AG09319 (cell line): ENCODE measurements around the gene PALLD.

Experiments used
- DNase-seq: peaks from one replicate; pipeline ENCODE4 v3.0.0-alpha.2; 2010; ENCODE audit warnings: low read depth; ENCODE audit errors: extremely low read depth
- TF ChIP-seq, protein P1 (sequence below): IDR thresholded peaks from 2 replicates; pipeline ENCODE4 v1.5.1; 2011; ENCODE audit warnings: low read depth, mild to moderate bottlenecking, inconsistent platforms, low read length, moderate library complexity

Gene PALLD

DNA sequence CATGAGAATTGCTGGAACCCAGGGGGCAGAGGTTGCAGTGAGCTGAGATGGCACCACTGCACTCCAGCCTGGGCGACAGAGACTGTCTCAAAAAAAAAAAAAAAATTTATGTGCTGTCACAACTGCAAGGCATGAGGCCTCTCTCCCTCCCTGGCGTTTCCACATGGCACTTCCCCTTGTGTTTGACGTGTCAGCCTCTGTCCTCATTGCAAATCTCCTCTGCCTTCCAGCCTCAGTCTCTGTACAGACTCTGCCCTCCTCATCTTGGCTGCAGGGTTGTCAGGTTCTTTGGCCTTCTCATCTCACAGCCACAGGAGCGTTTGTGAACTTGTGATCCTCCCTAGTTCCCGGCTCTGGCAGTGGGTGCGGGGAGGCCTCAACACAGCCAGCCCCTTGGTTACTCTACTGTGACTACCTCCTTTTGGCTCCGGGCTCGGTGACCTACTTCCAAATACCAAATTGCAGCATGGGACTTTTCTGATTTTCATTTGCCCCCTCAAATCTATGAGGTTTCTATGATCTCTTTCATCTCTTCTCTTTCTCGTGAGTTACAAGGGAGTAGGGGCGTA, 263.2 kb downstream of the PALLD start:
- TF ChIP-seq, protein P1, sequence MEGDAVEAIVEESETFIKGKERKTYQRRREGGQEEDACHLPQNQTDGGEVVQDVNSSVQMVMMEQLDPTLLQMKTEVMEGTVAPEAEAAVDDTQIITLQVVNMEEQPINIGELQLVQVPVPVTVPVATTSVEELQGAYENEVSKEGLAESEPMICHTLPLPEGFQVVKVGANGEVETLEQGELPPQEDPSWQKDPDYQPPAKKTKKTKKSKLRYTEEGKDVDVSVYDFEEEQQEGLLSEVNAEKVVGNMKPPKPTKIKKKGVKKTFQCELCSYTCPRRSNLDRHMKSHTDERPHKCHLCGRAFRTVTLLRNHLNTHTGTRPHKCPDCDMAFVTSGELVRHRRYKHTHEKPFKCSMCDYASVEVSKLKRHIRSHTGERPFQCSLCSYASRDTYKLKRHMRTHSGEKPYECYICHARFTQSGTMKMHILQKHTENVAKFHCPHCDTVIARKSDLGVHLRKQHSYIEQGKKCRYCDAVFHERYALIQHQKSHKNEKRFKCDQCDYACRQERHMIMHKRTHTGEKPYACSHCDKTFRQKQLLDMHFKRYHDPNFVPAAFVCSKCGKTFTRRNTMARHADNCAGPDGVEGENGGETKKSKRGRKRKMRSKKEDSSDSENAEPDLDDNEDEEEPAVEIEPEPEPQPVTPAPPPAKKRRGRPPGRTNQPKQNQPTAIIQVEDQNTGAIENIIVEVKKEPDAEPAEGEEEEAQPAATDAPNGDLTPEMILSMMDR: no peak
- DNase-seq: no peak

DNA sequence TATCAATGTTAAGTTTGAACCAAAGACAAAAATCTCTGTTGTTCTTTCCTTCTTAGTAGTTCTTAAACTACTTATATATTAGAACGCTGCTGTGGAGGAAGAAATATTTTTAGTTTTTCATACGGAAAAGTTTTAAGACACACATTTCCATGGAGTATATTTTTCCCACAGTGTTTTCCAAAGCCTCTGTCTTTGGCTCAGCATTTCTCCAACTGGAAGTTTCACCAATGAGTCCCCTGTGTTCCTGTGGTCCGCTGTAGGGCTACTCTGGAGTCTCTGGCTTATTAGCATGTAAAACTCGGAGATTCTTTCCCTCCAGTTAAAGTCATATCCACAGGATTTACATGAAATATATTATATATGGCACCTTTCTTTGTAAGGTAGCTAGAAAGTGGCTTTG, 264.2 kb downstream of the PALLD start:
- DNase-seq: no peak
- TF ChIP-seq, protein P1: no peak

DNA sequence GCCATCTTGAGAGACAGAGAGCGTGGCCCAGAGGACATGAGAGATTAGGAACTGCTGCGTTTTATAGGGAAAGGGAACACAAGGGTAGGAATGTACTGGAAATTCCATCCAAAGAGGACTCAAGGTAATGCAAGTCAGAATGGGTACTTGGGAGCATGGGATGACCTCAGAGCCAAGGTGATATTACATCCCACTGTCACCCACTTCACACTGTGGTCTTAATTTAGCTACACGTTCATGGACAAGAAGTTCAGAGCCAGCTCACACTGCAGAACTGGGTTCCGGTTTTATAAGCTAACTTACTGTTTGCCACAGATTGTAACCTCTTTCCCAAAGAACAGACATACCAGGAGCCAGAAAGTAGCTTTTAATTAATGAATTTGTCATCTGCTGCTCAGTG, 268.5 kb downstream of the PALLD start:
- DNase-seq: no peak
- TF ChIP-seq, protein P1: no peak

DNA sequence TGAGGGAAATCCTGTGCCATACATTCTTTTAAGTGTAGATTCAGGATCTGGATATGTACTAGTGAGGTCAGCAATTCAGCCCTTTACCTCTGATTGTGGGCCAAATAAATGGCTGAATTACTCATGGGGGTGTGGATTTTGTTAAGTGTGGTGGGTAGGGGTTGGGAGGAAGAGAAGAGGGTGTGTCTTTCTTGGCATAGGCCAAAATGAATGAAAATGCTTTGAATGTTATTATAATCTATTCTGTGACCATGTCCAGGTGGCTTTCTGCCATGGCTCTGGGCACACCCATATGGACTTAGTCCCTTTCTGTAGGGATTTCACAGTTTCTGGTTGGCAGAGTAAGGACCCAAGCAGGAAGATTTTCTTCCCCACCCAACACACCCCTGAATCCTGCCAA, 268.9 kb downstream of the PALLD start:
- TF ChIP-seq, protein P1: no peak
- peak; percentile 56 for DNase-seq

DNA sequence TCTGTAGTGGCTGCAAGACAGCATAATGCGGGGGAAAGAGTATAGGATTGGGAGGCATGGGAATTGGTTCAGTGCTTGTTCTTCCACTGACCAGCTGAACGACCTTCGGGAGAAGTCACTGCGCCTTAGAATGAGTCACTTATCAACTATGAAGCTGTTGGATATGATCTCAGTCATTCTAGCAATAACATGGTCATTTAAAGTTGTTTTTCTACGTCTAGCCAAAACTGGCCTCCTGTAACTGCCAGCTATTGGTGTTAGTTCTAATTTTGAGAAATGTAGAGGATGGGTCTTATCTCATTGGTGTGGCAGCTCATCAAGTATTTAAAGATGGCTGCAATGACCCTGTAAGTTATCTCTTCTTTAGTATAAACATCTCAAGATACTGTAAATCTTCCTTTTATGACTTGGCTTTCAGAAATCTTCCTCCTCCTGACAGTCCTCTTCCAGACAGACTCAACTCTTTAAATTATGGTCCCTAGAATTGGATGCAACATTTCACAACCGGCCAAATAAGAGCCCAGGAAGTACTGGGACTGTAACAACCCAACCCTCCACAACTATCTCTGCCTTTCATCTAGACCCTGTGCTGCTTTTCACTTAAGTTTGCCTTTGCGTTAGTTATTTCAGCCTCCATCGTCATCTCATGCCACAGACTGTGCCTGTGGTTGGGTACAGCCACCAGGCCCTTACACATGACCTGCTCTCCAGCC, 269.9 kb downstream of the PALLD start:
- DNase-seq: no peak
- TF ChIP-seq, protein P1: no peak

DNA sequence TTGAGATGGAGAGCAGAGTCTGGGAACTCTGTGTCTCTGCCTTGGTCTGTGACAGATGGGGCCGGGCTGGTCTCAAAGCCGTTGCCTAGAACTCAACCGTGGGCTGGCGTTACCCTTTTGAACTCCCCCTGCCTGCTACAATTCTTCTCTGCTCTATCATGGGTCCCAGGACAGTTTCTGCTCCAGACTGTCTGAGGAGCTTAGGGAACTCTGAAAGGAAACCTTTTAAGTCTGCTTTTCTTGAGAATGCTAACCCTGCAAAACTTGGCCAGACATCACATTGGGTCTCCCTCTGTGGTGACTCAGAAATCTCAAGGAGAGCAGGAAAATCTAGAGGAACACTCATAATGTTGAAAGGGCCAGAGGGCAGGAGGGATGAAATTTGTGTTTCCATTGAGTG, 272.6 kb downstream of the PALLD start:
- TF ChIP-seq, protein P1: no peak
- no peak for DNase-seq

DNA sequence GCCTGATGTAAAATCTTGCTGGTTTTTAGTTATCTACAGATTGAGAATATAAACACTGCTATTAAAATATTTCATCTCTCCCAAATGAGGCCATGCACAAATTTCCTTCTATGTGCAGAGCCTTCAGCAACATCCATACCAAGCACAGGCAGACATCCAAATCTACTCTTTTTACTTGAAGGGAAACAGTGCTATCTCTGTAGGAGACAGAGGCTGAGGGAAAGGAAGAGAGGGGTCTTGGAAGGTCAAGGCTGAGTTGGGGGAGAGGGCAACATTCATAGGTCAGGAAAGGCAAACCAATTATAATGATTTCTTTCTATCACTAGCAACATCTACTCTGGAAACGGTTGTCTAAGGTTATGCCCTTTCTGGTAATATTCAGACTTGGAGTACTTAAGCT, 273.0 kb downstream of the PALLD start:
- no peak for DNase-seq
- TF ChIP-seq, protein P1: no peak
